GM19023 (cell line): ENCODE data around the gene MTHFD1L.
"Not testable (repeated sequence)": the region's sequence is repeated elsewhere in the genome, so short reads cannot be mapped to it uniquely, and the experiment has no call there.

Experiments
- ATAC-seq: cut with Tn5 transposase; IDR thresholded peaks from one replicate; pipeline ENCODE4 v1.9.1; 2021; ENCODE audit warnings: mild to moderate bottlenecking, moderate library complexity; ENCODE audit not compliant: unreplicated experiment

MTHFD1L gene

DNA sequence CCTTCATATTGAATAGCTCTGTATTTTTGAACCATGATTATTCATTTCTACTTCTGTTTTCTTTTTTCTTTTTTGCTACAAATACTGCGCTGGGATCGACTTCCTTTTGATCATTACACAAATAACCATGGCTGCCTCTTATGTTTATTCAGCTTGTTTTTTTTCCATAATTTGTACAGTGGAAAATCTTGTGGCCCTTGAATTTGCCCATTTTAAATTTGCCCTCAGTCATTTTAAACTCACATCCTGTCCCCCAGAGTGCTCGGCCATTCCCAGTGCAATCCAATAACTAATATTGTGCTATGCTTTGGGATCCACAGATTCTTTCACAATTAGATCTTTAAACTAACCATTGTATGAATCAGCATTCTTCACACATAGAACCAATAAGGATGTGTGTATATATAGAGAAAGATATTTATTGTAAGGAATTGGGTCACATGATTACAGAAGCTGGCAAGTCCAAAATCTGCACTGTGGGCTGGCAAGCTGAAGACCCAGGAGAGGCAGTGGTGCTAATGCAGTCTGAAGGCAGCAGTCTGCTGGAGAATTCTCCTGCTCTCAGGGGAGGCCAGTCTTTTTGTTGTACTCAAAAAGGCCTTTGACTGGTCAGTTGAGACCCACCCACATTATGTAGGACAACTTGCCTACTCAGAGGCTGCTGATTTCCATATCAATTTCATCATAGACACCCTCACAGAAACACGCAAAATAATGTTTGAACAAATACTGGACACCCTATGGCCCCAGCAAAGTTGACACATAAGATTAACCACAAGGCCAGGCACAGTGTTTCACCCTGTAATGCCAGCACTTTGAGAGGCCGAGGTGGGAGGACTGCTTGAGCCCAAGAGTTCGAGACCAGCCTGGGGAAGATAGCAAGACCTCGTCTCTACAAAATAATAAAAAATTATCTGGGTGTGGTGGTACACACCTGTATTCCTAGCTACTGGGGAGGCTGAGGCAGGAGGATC, 147.1 kb downstream of the MTHFD1L start:
- no peak for ATAC-seq

DNA sequence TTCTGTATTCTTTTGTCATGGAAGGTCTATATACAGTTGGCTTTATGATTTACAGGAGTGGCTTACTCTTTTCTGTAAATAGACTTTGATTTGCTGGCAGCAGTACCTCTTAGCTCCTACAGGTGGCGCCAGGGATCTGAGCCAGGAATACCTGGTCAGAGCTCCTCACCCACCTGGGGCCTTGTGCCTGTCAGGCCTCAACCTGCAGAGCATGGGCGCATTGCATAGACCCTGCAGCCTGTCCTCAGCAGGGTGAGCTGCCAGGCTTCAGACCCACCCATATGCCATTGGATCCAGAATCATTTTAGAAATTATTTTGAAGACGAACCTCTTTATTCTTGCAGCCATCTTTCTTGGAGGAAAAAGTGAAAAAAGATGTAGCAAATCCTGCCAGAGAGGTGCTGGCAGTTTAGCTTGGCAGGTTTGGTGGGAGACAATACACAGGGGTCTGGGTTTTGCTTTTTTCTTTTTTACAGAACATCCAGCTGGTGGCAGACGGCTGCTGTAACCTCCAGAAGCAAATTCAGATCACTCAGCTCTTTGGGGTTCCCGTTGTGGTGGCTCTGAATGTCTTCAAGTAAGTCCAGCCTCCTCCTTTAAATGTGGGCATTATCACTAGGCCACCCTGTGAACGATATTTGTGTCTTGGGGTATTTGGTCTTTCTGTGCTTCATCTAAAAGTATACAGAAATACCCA, 149.1 kb downstream of the MTHFD1L start:
- ATAC-seq = peak; percentile 80

DNA sequence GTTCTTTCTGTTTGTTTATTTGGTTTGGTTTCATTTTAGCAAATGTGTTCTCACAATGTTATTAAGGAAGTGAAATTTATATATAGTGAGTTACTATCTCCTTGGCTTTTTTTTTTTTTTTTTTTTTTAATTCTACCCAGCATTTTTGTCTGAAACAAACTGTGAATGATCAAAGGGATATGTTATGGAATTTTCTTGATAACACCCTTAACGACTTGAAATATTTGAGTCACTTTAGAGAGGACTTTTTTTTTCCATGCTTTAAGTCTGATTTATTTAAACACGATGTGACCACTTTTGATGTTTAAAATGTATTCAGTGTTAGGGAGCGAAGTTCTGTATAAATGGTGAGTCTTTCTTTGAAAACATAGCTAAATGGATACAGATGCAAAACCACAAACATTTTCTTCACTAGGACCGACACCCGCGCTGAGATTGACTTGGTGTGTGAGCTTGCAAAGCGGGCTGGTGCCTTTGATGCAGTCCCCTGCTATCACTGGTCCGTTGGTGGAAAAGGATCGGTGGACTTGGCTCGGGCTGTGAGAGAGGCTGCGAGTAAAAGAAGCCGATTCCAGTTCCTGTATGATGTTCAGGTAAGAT, 149.7 kb downstream of the MTHFD1L start:
- ATAC-seq = no peak

DNA sequence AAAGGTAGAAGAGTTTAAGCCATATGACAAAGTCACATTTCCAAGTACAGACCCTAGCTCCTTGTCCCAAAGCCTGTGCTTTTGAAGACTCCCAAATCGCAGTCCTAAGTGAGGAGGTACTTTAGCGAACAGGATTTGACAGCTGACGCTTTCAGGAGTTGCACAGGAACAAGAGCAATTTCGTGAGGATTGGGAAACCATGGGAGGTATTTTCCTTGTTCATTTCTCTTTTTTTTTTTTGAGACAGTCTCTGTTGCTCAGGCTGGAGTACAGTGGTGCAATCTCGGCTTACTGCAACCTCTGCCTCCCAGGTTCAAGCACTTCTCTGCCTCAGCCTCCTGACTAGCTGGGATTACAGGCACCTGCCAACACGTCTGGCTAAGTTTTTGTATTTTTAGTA, 150.6 kb downstream of the MTHFD1L start:
- no peak for ATAC-seq

DNA sequence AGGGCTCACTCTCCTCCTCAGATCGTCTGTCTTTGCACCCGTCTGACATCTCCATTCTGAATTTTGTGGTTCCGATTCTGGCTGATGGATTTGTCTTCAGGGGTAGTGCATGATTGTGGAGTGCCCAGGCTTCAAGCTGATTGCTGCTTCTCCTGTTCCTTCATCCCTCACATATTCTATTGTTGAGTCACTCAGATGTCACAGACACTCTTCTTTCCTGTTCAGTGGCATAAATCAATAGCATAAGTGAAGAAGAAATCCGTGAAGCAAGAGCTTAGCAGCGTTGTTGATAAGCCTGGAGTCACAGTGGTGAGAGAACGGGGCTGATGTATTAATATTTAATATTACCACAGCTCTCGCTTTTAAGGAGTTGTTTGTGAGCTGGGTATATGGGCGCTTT, 152.5 kb downstream of the MTHFD1L start:
- ATAC-seq = no peak

DNA sequence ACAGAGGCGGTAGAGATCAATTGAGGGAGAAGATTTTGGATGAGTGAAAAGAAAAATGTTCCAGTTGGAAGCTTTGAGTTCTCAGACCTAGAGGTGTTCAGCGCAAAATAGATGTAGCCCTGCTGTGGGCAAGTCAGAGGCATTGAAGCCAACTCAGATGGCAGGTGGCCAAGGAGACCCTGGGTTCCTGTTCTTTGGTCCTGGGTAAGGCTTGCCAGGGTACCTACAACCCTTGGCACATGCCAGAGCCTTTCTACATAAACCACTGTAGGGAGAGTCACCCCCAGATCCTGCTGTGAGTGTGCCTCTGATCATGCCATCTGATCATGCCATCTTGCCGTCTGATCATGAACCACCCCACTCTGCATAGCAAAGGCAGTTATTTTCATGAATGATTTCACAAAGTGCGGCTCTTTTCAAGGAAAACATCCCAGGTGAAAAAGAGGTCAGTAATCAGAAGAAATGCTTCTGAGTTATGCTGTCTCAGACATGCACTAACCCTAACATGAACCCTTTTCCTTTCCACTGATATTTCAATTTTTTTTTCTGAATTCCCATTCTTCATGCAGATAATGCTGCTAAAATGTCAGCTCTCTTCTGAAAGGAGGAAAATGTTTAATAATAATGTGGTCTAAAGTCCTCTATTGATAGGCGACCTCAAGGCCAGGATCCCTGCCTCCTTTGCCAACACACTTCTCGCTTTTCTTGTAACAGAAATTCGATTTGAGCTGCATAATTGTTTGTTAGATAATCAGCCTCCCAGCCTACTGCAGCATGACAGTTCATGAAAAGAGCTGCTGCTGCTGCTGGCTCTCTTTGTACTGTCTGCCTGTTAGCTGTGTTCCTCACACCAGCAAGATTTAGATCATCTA, 153.6 kb downstream of the MTHFD1L start:
- no peak for ATAC-seq

DNA sequence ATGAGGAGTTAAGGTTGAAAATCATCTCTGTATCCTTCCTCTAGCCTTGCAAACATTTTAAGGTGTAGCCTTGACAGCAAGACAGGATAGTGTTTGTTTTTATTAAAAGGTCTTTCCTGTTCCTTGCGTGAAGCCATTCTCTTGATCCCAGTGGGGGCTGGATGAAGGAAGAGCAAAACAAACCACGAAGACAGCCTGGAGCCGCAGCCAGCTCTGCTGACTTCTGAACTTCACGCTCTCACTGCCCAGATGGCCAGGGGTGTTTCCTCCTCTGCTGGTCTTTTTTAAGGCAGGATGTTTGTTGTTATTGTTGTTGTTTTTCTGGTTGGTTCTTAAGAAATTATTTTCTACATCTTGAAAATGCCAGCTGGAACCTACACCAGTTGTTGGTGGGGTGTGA, 156.4 kb downstream of the MTHFD1L start:
- ATAC-seq = no peak

DNA sequence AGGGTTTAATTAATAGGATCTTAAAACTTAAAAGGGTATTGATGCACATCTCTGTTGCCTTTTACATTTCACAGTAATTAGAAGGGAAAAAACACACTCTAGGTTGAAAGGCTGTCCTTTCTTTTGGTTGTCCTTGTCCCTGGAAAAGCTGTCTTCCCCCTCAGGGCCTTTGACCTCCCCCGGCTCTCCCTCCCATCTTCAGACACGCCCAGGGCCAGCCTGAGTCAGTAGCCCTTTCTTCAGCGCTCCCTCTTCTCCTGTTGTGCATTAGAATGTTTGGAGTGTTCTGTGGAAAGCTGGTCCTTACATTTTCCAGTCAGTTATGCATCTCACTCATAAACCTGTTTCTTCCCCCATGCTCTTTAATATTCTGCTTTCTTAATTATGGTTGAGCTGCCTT, 157.0 kb downstream of the MTHFD1L start:
- ATAC-seq = no peak

DNA sequence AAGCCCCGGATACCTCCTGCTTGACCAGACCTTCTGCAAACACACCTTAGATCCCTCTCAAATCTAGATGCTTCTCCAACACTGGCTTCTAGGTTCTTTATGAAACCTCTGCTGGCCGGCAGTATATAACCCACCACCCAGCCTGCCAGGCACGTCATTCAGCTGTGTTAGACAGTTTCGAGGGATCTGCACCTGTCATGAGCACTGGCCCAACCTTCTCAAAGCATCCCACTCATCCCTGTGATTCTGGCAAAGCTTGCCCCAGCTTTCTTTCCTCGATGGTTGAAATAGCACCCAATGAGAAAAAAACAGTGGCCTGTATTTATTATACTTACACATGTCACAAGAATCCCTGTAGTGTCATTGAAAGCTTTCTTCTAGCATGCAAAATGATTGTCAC, 157.8 kb downstream of the MTHFD1L start:
- no peak for ATAC-seq

DNA sequence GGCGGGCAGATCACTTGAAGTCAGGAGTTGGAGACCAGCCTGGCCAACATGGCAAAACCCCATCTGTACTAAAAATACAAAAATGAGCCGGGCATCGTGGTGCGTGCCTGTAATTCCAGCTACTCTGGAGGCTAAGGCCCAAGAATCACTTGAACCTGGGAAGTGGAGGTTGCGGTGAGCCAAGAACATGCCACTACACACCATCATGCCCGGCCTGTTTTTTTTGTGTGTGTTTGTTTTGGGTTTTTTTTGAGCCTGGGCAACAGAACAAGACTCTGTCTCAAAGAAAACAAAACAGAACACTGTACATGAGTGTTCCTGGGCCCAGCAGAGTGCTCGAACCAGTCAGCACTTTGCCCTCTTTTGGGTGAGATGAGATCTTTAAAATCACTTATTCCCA, 159.1 kb downstream of the MTHFD1L start:
- ATAC-seq = no peak

DNA sequence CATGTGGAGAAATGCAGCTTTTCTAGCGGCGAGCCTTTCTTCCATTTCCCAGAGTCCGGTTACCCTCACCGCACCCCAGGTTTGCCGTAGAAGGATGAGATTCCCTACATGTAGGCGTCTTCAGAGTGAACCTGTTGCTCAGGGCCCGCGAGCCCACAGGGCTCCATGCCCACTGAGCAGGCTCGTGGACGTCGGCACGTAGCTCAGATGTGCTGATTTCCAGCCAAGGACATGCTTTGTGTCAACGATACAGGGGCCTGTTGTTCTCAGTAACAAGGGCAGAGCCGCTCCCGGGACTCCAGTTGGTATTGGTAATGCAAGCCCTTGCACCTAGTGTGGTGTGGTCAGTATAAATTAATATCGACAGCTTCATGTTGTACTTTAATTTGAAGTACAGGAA, 159.6 kb downstream of the MTHFD1L start:
- ATAC-seq = no peak

DNA sequence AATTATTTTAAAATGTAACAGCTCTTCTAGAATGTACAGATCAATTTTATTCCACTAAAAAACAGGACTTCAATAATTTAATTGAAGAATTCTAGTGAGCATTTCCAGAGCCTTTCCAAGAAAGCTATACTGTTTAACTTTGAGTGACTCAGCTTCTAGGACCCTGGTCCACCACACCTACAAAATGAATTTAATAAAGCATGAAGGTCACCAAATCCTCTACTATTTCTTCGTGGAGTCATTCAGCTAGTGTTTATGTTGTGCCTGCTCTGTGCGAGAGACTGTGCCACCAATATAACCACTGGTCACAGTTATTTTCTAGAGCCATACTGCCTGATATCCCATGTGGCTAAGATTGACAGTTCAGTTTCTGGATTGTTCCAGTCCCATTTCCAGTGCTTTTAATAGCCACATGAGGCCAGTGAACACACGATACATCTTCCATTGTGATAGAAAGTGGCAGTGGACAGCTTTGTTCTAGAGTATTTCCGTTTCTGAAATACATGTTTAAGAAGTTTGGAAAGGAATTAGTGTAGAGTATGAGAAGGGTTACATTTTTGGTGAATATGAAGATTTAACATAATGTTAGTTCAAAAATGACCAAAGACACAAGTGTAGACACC, 160.7 kb downstream of the MTHFD1L start:
- ATAC-seq = no peak

DNA sequence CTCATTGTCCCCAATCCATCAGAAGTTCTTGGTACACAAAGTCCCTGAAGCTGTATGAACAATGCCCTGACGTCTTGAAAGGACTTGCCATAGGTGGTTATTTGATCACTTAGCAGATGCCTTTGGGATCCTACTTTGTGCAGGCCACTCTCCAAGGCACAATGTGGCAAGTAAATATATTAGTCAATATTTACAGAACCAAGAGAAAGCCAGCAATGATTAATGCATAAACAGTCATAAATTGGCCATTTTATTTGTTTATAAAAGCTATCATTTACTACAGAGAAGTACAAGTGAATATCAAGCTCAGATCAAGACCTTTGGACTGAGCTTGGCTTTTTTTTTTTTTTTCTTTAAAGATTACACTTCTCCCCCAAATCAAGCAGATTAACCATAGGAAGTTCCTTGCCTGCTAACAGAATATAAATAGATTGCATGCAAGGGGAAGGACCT, 161.8 kb downstream of the MTHFD1L start:
- ATAC-seq = no peak

DNA sequence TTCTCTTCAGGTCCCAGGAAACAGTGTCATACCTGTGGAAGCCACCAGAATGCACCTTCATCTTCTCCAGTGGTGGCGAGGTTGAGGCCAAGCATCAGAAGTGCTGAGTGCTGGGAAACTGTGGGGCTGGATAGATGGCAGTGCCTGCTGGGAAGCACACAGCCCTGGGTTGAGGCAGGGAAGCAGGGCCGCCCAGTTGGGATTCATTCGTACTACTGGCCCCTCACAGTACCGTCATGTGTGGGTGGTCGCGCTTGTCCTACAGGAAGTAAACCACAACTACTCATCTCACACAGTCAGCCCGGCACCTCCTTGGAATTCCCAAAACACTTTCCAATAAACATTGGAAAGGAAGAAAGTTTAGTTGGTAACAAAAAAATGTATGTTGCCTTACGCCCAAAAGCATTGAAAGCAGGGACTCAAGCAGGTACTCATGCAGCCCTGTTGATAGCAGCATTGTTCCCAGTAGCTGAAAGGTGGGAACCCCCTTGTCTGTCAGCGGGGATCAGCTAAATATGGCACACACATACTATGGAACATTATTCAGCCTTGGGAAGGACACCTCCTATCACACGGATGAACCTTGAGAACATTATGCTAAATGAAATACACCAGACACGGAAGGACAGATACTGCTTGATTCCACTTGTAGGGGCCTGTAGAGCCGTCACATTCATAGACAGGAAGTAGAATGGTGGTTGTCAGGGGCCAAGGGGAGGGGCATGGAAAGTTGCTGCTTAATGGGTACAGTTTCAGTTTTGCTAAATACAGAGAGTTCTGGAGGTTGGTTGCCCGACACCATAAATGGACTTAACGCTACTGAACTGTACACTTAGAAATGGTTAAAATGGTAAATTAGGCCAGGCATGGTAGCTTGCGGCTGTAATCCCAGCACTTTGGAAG, 162.7 kb downstream of the MTHFD1L start:
- no peak for ATAC-seq

DNA sequence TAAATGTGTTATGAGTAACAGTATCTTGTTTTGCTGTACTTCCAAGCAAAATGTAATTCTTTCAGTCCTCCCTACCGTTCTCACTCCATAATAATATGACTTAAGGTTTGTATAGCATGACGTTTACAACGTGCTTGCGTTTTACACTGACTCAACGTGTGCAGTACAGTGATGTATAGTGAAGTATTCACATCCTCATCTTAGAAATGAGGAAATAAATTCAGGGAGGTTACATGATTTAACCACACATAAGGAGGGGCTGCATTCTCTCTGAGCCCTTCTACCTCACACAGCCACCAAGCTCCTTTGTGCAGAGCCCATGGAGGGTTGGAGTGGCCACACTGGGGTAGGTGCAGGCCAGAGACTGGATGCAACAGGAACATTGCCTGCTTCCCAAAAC, 164.5 kb downstream of the MTHFD1L start:
- ATAC-seq = no peak

DNA sequence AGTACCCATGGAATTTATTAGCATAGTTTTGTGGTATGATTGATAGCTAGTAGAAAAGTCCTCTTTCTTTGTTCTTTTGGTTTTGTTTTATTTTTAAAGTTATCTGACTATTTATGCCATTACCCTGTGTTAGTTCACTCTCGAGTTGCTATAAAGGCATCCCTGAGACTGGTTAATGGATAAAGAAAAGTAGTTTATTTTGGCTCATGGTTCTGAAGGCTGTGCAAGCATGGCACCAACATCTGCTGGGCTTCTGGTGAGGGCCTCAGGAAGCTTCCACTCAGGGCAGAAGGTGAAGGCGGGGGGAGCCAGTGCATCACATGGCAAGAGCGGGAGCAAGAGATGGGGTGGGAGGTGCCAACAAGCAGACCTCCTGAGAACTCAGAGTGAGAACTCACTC, 166.5 kb downstream of the MTHFD1L start:
- no peak for ATAC-seq

DNA sequence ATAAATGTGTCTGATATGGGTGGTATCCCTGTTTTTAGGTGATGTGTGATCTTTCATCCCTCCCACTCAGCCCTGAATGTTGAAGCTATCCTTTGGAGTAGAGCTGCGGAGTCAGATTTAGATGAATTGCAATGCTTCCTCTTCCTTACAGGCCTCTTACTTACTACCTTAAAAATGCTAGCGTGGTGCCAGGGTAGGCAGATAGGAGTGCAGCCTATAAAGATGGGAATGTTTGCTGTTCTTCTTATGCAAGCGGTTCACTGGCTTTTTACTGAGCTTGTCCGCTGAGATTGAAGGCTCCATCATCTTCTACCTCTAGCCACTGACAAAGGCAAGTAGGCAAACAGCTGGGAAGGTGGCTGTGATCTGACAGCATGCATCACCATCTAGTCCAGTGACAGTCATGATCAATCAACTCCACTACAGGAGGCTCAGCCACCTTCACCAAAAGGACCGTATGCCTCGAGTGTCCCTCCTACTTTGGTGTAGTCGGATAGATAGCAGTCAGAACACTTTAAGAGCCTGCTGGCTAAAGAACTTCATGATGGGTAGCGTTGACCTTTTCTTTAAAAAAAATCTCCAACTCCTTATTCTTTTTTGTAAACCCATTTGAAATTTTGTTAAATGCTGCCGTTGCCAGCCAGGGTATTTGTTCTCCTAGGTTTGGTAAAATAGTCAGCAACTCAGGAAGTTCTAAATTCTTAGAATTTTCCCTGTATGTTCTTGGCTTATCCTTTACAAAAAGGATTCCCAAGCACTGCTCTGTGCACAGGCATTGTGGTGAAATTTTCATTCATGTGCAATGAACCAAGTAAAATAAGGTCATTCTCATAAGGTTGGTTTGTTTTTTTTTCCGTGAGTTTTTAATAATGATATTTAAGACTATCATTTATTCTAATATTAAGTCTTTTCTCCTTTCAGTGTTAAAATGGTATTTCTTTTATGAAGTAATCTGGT, 169.6 kb downstream of the MTHFD1L start:
- no peak for ATAC-seq

DNA sequence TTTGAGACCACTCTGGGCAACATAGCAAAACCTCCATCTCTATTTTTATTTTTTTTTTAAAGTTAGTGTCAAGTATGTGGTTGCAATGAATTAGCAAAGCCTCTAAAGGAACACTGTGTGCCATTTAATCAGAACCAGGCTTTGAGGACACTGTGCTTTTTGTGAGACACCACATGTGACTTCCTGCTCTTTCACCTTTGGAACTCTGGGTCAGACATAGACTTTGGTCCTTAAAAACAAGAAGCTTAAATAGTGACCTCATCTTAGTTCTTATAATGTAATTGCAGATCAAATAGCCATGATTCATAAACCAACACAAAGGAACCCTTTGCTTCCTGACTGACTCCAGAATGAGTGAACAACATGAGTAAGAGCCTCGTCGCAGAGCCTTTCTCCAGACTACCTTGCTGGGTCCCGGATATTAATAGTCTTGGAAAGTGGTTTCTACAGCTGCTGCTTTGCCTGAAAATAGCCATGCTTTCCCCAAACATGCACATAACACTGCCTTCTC, 170.8 kb downstream of the MTHFD1L start:
- not testable (repeated sequence) for ATAC-seq
